SK-N-SH treated with all-trans-retinoic acid at 6 μM for 48 hours (cell line): ENCODE results near the gene MZB1.

Experiments used
- ATAC-seq: fragments of 200-7000 bp; cut with Tn5 transposase; 3 replicates; pipeline ENCODE4 v1.9.1; 2020; ENCODE audit warnings: mild to moderate bottlenecking, moderate library complexity
- ARNTL ChIP-seq: fragments of 450-650 bp; formaldehyde crosslinking; IDR thresholded peaks from 2 replicates; pipeline ENCODE4 v1.5.0; 2020; ENCODE audit warnings: low read depth, mild to moderate bottlenecking, moderate library complexity, borderline replicate concordance
- BACH2 ChIP-seq: fragments of 250-450 bp; sonication (Bioruptor Pico); IDR thresholded peaks from 2 replicates; pipeline ENCODE4 v1.9.0; 2021; ENCODE audit warnings: mild to moderate bottlenecking, borderline replicate concordance
- CSDC2 ChIP-seq: fragments of 250-450 bp; sonication (Bioruptor Pico); IDR thresholded peaks from 2 replicates; pipeline ENCODE4 v1.5.0; 2020; ENCODE audit warnings: mild to moderate bottlenecking, moderate library complexity
- ESRRG ChIP-seq: fragments of 250-450 bp; sonication (Bioruptor Pico); IDR thresholded peaks from 2 replicates; pipeline ENCODE4 v1.6.1; 2021; ENCODE audit warnings: mild to moderate bottlenecking
- GLIS3 ChIP-seq: fragments of 250-450 bp; sonication (Bioruptor Pico); IDR thresholded peaks from 2 replicates; pipeline ENCODE4 v1.5.0; 2020; ENCODE audit warnings: mild to moderate bottlenecking, moderate library complexity
- ISL1 ChIP-seq: fragments of 250-450 bp; sonication (Bioruptor Pico); IDR thresholded peaks from 2 replicates; pipeline ENCODE4 v2.1.2; 2022; ENCODE audit warnings: mild to moderate bottlenecking, moderate library complexity
- OSR1 ChIP-seq: fragments of 250-450 bp; sonication (Bioruptor Pico); IDR thresholded peaks from 2 replicates; pipeline ENCODE4 v1.8.0; 2022; ENCODE audit warnings: moderate library complexity, mild to moderate bottlenecking, inconsistent platforms
- PPARA ChIP-seq: fragments of 250-450 bp; sonication (Bioruptor Pico); IDR thresholded peaks from 2 replicates; pipeline ENCODE4 v1.5.0; 2020; ENCODE audit warnings: mild to moderate bottlenecking, borderline replicate concordance
- RARB ChIP-seq: fragments of 250-450 bp; sonication (Bioruptor Pico); IDR thresholded peaks from 2 replicates; pipeline ENCODE4 v1.8.0; 2021; ENCODE audit warnings: mild to moderate bottlenecking, moderate library complexity
- TCF4 ChIP-seq: fragments of 250-450 bp; sonication (Bioruptor Pico); IDR thresholded peaks from 2 replicates; pipeline ENCODE4 v1.8.0; 2021; ENCODE audit warnings: mild to moderate bottlenecking, moderate library complexity, borderline replicate concordance
- TOX ChIP-seq: fragments of 250-450 bp; sonication (Bioruptor Pico); IDR thresholded peaks from 2 replicates; pipeline ENCODE4 v1.8.0; 2021; ENCODE audit warnings: mild to moderate bottlenecking, moderate library complexity, borderline replicate concordance
- TSHZ2 ChIP-seq: fragments of 250-450 bp; sonication (Bioruptor Pico); IDR thresholded peaks from 2 replicates; pipeline ENCODE4 v1.5.0; 2020; ENCODE audit warnings: mild to moderate bottlenecking, moderate library complexity
- ZC3H10 ChIP-seq: fragments of 250-450 bp; sonication (Bioruptor Pico); IDR thresholded peaks from 2 replicates; pipeline ENCODE4 v1.5.1; 2021; ENCODE audit warnings: mild to moderate bottlenecking, moderate library complexity
- ZFP3 ChIP-seq: fragments of 250-450 bp; sonication (Bioruptor Pico); IDR thresholded peaks from 2 replicates; pipeline ENCODE4 v1.5.0; 2020; ENCODE audit warnings: mild to moderate bottlenecking, moderate library complexity
- ZFP30 ChIP-seq: fragments of 450-650 bp; formaldehyde crosslinking; IDR thresholded peaks from 2 replicates; pipeline ENCODE4 v1.5.0; 2022; ENCODE audit warnings: mild to moderate bottlenecking, moderate library complexity
- ZNF565 ChIP-seq: fragments of 450-650 bp; formaldehyde crosslinking; conservative IDR thresholded peaks from 2 replicates; pipeline ENCODE4 v1.5.0; 2020; ENCODE audit warnings: low read depth, mild to moderate bottlenecking, moderate library complexity
- ZNF70 ChIP-seq: fragments of 450-650 bp; formaldehyde crosslinking; IDR thresholded peaks from 2 replicates; pipeline ENCODE4 v1.5.0; 2020; ENCODE audit warnings: mild to moderate bottlenecking, moderate library complexity
- ZNF8 ChIP-seq: fragments of 450-650 bp; formaldehyde crosslinking; IDR thresholded peaks from 2 replicates; pipeline ENCODE4 v1.5.0; 2020; ENCODE audit warnings: mild to moderate bottlenecking, moderate library complexity
- TF ChIP-seq, protein P1 (sequence below): fragments of 250-450 bp; sonication (Bioruptor Pico); IDR thresholded peaks from 2 replicates; pipeline ENCODE4 v1.5.1; 2021; ENCODE audit warnings: mild to moderate bottlenecking, moderate library complexity
- TF ChIP-seq, protein P2 (sequence below): fragments of 250-450 bp; sonication (Bioruptor Pico); IDR thresholded peaks from 2 replicates; pipeline ENCODE4 v1.5.1; 2020; ENCODE audit warnings: low read depth, mild to moderate bottlenecking, moderate library complexity

Gene MZB1

DNA sequence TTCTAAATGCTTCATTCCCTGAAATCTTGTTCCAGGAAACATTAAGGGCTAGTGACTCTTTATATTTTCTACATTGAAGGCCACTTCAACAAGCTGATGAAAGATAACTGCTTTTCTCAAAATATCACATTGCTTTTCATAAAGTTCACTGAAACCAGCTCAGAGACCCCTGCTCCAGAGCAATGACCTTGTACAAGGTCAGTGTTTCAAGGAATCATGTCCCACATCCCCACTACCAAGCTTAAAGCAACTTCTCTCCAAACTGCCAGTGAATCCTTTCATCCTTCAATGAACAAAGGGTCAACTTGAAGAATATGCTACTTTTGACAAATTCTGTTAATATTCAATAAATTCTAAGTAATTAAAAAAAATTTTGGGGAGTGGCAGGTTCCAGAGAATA, 26.2 kb upstream of the MZB1 start (continued):
- TF ChIP-seq ZFP30 (CRISPR knock-in tag) (no peak), ZFP3 (CRISPR knock-in tag) (no peak), TOX (CRISPR knock-in tag) (no peak), ZNF8 (CRISPR knock-in tag) (no peak), PPARA (CRISPR knock-in tag) (no peak), ESRRG (CRISPR knock-in tag) (no peak), TCF4 (no peak), OSR1 (CRISPR knock-in tag) (no peak), BACH2 (CRISPR knock-in tag) (no peak)
- TF ChIP-seq, protein P1, sequence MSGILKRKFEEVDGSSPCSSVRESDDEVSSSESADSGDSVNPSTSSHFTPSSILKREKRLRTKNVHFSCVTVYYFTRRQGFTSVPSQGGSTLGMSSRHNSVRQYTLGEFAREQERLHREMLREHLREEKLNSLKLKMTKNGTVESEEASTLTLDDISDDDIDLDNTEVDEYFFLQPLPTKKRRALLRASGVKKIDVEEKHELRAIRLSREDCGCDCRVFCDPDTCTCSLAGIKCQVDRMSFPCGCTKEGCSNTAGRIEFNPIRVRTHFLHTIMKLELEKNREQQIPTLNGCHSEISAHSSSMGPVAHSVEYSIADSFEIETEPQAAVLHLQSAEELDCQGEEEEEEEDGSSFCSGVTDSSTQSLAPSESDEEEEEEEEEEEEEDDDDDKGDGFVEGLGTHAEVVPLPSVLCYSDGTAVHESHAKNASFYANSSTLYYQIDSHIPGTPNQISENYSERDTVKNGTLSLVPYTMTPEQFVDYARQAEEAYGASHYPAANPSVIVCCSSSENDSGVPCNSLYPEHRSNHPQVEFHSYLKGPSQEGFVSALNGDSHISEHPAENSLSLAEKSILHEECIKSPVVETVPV (CRISPR knock-in tag) = no peak

GRCh38 chr5:139415221-139415861, 25.6 kb upstream of the MZB1 start:
- TF ChIP-seq ZNF70 (CRISPR knock-in tag) = no peak
- TF ChIP-seq RARB = no peak
- TF ChIP-seq ZC3H10 (CRISPR knock-in tag) = no peak
- no peak for TF ChIP-seq BACH2 (CRISPR knock-in tag)
- no peak for TF ChIP-seq ISL1 (CRISPR knock-in tag)
- TF ChIP-seq, protein P1 (CRISPR knock-in tag) = no peak
- no peak for ATAC-seq

GRCh38 chr5:139414581-139415130, 24.9 kb upstream of the MZB1 start:
- no peak for ATAC-seq
- no peak for TF ChIP-seq ESRRG (CRISPR knock-in tag)
- TF ChIP-seq PPARA (CRISPR knock-in tag) = no peak
- no peak for TF ChIP-seq TSHZ2 (CRISPR knock-in tag)
- no peak for TF ChIP-seq BACH2 (CRISPR knock-in tag)
- no peak for TF ChIP-seq ZFP3 (CRISPR knock-in tag)
- TF ChIP-seq, protein P1 (CRISPR knock-in tag) = no peak
- TF ChIP-seq TCF4 = no peak
- TF ChIP-seq, protein P2, sequence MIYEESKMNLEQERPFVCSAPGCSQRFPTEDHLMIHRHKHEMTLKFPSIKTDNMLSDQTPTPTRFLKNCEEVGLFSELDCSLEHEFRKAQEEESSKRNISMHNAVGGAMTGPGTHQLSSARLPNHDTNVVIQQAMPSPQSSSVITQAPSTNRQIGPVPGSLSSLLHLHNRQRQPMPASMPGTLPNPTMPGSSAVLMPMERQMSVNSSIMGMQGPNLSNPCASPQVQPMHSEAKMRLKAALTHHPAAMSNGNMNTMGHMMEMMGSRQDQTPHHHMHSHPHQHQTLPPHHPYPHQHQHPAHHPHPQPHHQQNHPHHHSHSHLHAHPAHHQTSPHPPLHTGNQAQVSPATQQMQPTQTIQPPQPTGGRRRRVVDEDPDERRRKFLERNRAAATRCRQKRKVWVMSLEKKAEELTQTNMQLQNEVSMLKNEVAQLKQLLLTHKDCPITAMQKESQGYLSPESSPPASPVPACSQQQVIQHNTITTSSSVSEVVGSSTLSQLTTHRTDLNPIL (CRISPR knock-in tag) = no peak
- no peak for TF ChIP-seq TOX (CRISPR knock-in tag)
- no peak for TF ChIP-seq ZNF565 (CRISPR knock-in tag)

- no peak for TF ChIP-seq TSHZ2 (CRISPR knock-in tag)
- no peak for TF ChIP-seq RARB
- TF ChIP-seq GLIS3 (CRISPR knock-in tag) = no peak
- TF ChIP-seq ZNF70 (CRISPR knock-in tag) = no peak
- no peak for TF ChIP-seq CSDC2
- TF ChIP-seq ARNTL (CRISPR knock-in tag) = no peak
- TF ChIP-seq, protein P2 (CRISPR knock-in tag) = no peak
- TF ChIP-seq, protein P1 (CRISPR knock-in tag) = no peak
- no peak for ATAC-seq
These were observed 24.2 kb upstream of the MZB1 start for GRCh38 chr5:139413963-139414362.
